H1 (cell line): Measurements from ENCODE around the gene CAPN14.

Source experiments
- GABPA ChIP-seq: IDR thresholded peaks from 2 replicates; pipeline ENCODE4 v1.6.1; 2011; ENCODE audit warnings: mild to moderate bottlenecking, low read length, moderate library complexity, borderline replicate concordance; ENCODE audit not compliant: insufficient read depth
- POLR2A ChIP-seq, 2 experiments: IDR thresholded peaks; 1 replicate in 1 of 2; 2 replicates in 1 of 2; pipeline ENCODE4 v1.6.1; 2011; ENCODE audit warnings: low read depth in 2 of 2, low read length in 2 of 2, mild to moderate bottlenecking in 2 of 2; ENCODE audit errors: control extremely low read depth in 1 of 2
- POLR2AphosphoS5 ChIP-seq: IDR thresholded peaks from 2 replicates; pipeline ENCODE4 v1.6.1; 2011; ENCODE audit warnings: low read depth, low read length
- RAD21 ChIP-seq, 2 experiments: IDR thresholded peaks in 1 of 2; conservative IDR thresholded peaks in 1 of 2; 2 replicates each; pipeline ENCODE4 v1.6.1; 2011; ENCODE audit warnings: low read depth in 2 of 2, low read length in 2 of 2, improper control_type of control experiment in 1 of 2, inconsistent platforms in 1 of 2, mild to moderate bottlenecking in 1 of 2, moderate library complexity in 1 of 2
- RFX5 ChIP-seq: IDR thresholded peaks from 2 replicates; pipeline ENCODE4 v1.6.1; 2011; ENCODE audit warnings: low read depth, low read length, improper control_type of control experiment, borderline replicate concordance
- SIRT6 ChIP-seq: IDR thresholded peaks from one replicate; pipeline ENCODE4 v1.7.1; 2012; ENCODE audit warnings: low read length, inconsistent platforms
- TF ChIP-seq, protein P1 (sequence below), 3 experiments: IDR thresholded peaks; 1 replicate in 2 of 3; 2 replicates in 1 of 3; pipeline versions ENCODE4 v1.5.1 to v1.6.1; 2011; ENCODE audit warnings: low read length in 3 of 3, mild to moderate bottlenecking in 3 of 3, inconsistent platforms in 2 of 3, low read depth in 1 of 3, moderate library complexity in 1 of 3; ENCODE audit not compliant: insufficient read depth in 1 of 3; ENCODE audit errors: control extremely low read depth in 1 of 3
- TF ChIP-seq, protein P2 (sequence below): IDR thresholded peaks from 2 replicates; pipeline ENCODE4 v1.6.1; 2012; ENCODE audit warnings: inconsistent platforms
- TF ChIP-seq, protein P3 (sequence below): IDR thresholded peaks from 2 replicates; pipeline ENCODE4 v1.6.1; 2011; ENCODE audit warnings: low read length, improper control_type of control experiment

DNA sequence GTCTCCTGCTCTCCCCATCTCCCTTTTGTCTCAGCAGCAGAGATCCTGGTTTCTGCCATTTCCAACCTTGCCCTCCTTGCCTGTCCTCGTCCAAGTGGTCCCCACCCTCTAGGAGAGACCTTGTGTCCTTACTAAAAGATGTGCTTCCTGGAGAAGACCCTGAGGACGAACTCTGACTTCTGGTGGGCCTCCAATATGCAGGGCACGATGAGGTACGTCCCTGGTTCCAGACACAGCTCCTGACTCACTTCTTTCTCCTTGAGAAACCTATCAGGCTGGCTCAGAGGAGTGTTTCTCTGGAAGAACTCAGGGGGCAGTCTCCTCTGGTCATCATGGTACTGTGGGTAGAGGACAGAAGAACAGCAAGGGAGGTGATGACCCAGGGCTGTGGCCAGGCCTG lies 28.2 kb downstream of the CAPN14 start:
- TF ChIP-seq, protein P1, sequence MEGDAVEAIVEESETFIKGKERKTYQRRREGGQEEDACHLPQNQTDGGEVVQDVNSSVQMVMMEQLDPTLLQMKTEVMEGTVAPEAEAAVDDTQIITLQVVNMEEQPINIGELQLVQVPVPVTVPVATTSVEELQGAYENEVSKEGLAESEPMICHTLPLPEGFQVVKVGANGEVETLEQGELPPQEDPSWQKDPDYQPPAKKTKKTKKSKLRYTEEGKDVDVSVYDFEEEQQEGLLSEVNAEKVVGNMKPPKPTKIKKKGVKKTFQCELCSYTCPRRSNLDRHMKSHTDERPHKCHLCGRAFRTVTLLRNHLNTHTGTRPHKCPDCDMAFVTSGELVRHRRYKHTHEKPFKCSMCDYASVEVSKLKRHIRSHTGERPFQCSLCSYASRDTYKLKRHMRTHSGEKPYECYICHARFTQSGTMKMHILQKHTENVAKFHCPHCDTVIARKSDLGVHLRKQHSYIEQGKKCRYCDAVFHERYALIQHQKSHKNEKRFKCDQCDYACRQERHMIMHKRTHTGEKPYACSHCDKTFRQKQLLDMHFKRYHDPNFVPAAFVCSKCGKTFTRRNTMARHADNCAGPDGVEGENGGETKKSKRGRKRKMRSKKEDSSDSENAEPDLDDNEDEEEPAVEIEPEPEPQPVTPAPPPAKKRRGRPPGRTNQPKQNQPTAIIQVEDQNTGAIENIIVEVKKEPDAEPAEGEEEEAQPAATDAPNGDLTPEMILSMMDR (IDR thresholded peaks at IDR 0.05; ENCODE audit: control extremely low read depth in 1 of 3, insufficient read depth in 1 of 3, low read depth in 1 of 3, low read length in 3 of 3) = no peak
- TF ChIP-seq, protein P2, sequence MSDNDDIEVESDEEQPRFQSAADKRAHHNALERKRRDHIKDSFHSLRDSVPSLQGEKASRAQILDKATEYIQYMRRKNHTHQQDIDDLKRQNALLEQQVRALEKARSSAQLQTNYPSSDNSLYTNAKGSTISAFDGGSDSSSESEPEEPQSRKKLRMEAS = no peak
- TF ChIP-seq GABPA (no peak), POLR2AphosphoS5 (no peak), SIRT6 (no peak), RAD21 (IDR thresholded peaks at IDR 0.05 in 1 of 2, conservative IDR thresholded peaks at IDR 0.05 in 1 of 2; ENCODE audit: low read depth in 2 of 2, low read length in 2 of 2) (no peak), RFX5 (no peak), POLR2A (IDR thresholded peaks at IDR 0.05; ENCODE audit: control extremely low read depth in 1 of 2, low read depth in 2 of 2, low read length in 2 of 2) (no peak)
- TF ChIP-seq, protein P3, sequence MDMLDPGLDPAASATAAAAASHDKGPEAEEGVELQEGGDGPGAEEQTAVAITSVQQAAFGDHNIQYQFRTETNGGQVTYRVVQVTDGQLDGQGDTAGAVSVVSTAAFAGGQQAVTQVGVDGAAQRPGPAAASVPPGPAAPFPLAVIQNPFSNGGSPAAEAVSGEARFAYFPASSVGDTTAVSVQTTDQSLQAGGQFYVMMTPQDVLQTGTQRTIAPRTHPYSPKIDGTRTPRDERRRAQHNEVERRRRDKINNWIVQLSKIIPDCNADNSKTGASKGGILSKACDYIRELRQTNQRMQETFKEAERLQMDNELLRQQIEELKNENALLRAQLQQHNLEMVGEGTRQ = no peak
